GM19239 (cell line): ENCODE measurements around the gene CAMK2A.
"Not testable (repeated sequence)": the region's sequence is repeated elsewhere in the genome, so short reads cannot be mapped to it uniquely, and the experiment has no call there.

ENCODE experiments used
- DNase-seq: peaks from one replicate; pipeline ENCODE4 v3.0.0; 2011; ENCODE audit warnings: low spot score; ENCODE audit not compliant: insufficient read length
- FAIRE-seq: peaks from 2 replicates; lab custom pipeline; 2011; peaks lifted over from hg19 to GRCh38; lab: Jason Lieb, UNC

Gene CAMK2A

DNA sequence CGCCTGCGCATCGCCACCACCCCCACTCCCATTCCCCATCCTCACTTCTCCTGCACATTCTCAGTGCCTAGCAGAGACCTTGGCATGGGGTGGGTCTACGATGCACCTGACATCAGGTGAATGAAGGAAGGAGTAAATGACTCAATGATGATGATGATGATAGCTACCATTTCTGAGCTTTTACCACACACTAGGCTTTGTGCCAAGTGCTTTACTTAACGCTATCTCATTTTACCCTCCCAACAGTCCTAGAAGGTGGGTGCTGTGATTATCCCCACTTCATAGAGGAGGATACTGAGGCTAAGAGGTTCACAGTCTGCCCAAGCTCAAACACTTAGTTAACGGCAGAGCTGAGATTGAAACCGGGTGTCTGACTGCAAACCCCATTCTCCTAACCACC, 27.1 kb downstream of the CAMK2A start:
- DNase-seq (no peak), FAIRE-seq (no peak)

DNA sequence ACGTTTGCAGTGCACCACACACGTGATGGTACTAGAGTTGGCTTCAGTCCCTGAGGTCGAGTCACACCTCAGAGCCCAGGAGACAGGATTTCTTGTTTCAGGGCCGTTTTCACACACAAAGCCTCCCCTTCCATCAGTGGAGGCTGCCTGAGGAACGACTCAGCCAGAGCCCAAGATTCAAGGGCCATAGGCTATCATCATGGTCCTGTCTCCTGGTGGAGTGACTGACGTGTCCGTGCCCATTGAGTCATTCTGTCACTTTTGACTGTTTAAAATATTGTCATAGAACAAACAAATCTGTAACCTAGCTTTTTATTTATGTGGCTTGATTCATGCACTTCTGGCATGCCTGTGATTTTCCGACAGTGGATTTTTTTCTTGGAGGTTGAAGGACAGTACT, 28.3 kb downstream of the CAMK2A start:
- DNase-seq (no peak), FAIRE-seq (no peak)

DNA sequence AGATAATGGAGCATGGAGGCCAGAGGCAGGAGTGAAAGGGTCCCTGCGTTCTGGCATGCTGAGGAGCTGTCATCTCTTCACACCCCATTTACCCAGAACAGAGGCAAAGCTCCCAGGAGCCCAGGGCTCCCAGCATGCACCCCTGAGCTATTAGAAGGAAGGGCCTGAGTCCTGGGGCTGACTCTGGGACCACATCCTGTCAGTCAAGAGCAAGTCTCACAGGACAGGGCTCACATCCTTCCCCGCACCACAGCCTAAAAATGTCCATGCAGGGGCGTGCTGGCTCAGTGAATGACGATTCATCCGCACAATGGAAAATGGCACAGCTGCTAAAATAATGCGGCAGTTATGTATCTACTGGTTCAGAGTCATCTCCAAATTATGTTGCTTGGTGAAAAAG, 31.4 kb downstream of the CAMK2A start:
- DNase-seq, result peak; percentile 21
- FAIRE-seq, result no peak

DNA sequence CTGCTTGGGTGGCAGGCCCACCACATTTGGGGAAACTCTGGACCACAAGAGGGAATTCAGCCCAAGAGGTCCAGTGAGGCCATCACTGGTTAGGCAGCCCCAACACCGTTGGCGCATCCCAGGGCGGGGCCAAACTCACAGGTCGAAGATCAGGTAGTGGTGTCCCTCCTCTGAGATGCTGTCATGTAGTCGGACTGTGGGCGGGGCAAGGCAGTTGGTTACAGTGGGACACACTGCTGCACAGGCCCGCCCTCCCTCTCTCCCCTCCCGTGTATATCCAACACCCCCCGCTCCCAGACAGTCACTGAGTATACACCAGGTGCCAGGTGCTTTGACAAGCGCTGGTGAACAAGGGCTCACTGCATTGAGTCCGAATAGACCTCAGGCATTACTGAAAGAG, 32.1 kb downstream of the CAMK2A start:
- FAIRE-seq, result no peak
- DNase-seq, result no peak

DNA sequence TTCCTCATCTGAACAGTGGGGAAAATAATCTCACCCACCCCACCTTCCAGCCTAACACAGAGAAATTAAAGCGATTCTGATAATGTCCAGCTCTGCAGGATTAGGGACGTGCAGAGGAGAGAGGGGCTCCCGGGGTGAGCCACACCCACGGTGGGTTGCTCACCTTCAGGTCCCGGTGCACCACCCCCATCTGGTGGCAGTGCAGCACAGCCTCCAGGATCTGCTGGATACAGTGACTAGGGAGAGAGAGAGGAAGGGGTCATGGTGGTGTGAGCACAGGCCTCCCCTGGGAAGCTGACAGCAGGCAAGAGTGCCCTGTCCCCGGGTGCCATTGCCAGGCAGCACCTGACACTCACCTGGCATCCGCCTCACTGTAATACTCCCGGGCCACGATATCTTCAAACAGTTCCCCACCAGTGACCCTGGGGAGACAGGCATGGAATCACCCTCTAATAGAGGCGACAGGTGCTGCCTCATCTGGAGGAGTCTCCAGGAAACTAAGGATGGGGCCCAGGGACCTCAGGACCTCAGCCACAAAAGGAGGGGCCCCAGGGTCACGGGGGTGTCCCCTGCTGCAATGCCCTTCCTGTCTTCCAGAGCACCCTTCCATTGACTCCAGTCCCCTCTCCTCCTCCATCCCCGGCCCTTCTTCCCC, 33.0 kb downstream of the CAMK2A start:
- DNase-seq (no peak), FAIRE-seq (no peak)

DNA sequence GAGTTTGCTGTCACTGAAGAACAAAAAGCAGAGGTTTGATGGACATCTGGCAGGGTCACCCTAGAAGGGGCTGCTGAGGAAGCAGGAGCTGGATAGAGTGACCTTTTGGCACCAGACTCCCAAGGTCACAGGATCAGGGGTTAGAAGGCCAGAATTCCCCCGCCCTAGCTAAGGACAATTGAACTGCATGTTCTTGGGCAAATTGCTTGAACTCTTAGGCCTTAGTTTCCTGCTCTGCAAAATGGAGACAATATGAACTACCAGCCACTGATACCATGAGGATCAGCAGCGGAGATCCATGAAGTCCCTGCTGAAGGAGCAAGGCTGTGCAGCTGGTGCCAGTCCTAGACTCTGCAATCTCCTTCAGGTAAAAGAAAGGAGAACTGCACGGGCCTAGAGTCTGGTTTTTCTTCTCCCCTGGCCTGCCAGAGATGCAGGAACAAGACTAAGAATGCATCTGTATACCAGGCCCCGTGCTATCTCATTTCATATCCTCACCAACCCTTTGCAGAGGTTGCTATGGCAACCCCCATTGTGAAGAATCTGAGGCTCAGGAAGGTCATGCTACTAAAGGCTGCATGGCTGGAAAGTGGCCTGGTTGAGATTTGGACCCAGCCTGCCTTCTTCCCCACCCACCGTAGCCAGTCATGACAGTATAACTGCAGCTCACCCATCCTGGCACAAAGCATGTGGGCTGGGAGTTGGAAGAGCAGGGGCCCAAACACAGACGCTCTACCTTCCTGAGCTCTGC, 33.7 kb downstream of the CAMK2A start:
- FAIRE-seq, result no peak
- no peak for DNase-seq

DNA sequence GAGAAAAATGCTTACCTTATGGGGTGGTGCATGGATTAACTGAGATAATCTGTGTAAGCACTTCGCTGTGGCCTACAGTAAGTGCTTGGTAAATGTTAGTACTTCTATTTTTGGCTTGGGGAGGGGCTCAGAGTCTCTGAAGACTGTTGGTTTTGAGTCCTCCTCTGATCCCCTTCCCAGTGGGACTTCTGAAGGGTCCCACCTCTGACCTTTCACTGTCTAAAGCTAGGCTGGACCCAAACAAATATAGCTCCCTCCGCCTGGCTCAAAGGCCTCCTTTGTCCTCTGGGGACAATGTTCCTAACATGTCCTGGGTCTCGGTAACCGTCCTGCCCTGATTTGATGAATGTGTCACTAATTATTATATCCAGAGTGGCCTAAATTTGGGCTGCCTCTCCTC, 34.8 kb downstream of the CAMK2A start:
- FAIRE-seq, result no peak

DNA sequence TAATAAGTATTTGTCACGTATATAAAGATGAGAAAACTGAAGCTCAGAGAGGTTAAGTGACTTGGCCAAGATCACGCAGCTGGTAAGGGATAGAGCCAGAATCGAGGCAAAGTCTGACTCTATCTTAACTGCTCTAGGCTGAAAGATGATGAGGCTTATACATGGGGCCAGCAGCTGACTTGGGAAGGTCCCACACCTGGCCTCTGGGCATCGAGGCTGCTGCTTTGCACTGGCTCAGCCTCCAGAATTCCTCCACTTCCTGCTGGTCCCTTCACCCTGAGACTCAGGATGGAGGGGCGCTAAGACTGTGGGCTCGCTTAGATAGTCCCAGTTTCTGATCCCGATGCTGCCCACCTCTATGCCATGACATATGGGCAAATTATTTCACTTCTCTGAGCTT, 35.2 kb downstream of the CAMK2A start:
- FAIRE-seq (no peak), DNase-seq (no peak)

More for the DNA sequence above, 34.8 kb downstream of the CAMK2A start:
- DNase-seq, result no peak

DNA sequence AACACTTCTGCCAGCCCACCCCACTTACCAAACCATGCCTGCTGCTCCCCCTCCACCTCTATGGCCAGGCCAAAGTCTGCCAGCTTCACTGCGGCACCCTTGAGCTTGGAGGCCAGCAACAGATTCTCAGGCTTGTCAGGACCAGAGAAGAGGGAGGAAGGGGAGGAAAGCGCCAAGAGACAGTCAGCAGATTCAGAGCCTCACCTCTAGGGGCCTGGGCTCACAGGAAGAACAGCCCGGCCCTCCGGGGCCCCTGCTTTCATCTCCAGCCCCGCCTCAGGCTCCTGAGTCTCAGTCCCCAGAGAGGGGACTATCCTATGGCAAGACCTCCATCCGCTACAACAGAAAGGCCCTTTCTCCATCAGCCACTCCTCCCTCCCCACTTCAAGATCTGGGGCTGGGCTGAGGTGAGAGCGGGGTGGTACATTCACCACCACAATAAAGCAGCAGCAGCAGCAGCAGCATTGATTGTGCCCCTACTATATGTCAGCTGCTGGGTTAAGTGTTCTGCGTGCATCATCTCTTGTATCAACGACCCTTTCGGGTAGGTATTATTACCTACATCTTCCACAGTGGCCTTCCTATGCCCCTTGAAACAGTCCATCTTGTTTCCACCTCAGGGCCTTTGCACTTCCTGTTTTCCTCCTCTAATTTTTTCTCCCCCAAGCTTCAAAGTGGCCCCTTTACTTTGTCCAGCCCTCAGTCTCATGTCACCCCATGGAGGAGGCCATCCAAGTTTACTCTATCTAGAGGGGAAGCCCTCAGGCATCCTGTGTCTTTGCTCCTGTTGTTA, 36.0 kb downstream of the CAMK2A start:
- FAIRE-seq (no peak), DNase-seq (no peak)

DNA sequence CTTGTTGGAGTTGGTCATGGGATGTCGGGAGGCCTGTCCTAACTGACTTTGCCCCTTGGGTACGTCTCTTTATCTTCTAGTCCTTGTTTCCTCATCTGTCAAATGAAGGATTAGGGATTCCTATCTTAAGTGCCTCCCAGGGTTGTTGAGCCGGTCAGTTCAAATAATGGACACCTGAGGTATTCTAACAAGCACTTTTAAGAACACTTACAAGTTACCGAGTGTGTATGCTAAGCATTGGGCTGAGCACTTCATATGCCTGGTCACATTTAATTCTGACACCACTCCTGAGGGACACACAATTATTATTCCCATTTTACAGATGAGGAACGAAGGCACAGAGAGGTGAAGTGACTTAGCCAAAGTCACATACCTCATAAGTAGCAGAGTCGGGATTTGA, 37.1 kb downstream of the CAMK2A start:
- DNase-seq, result no peak
- no peak for FAIRE-seq

DNA sequence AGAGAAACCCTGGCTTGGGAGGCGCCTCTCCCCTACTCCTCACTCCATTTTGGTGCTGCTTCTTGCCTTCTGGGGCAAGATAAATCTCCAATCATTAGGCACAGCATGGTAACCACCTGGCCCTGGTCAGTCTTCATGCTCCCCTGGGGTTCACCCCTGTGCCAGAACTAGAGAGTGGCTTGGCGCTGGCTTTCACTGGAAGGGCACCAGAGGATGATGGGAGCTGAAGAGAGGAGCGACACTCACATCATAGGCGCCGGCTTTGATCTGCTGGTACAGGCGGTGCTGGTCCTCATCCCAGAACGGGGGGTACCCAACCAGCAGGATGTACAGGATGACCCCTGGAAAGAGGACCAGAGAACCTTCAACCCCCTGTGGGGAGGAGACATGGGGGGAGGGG, 38.1 kb downstream of the CAMK2A start:
- FAIRE-seq, result no peak
- no peak for DNase-seq

DNA sequence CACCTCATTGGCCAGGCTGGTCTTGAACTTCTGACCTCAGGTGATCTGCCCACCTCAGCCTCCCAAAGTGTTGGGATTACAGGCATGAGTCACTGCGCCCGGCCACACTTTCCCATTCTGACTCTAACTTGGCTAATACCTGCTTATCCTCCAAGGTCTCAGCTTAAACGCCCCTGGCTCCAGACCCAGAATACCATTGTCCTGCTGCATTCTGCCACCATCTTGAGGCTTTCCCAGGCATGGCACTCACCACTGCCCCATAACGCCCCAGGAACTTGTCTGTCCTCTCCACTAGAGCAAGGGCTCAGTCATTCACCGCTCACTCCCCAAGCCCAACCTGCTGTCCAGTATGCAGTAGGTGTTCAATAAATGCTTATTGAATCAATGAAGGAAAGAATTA, 39.8 kb downstream of the CAMK2A start:
- FAIRE-seq (no peak), DNase-seq (no peak)

DNA sequence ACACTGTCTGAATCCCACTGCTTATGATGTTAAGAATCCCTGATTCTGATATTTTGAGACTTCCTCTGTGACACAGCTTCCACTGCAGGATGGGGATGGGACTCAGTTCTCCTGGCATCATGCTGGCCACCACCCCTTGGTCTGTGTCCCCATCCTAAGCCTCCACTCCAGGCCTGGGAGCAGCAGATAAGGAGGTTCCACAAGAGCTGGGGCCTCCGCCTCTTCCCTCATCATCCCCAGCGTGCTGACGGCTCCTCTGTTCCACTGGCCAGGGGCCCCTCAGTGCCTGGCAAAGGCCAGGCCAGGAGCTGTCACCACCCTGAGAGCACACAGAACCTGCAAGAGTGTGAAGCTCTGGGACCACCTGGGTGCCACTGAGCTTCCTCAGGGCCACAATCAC, 40.6 kb downstream of the CAMK2A start:
- DNase-seq, result no peak
- FAIRE-seq, result no peak

DNA sequence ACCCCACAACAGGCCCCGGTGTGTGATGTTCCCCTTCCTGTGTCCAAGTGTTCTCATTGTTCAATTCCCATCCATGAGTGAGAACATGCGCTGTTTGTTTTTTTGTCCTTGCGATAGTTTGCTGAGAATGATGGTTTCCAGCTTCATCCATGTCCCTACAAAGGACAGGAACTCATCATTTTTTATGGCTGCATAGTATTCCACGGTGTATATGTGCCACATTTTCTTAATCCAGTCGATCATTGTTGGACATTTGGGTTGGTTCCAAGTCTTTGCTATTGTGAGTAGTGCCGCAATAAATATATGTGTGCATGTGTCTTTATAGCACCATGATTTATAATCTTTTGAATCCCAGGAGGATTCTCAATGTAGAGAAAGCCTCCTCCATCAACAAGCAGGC, 41.1 kb downstream of the CAMK2A start:
- FAIRE-seq, DNase-seq: not testable (repeated sequence)

DNA sequence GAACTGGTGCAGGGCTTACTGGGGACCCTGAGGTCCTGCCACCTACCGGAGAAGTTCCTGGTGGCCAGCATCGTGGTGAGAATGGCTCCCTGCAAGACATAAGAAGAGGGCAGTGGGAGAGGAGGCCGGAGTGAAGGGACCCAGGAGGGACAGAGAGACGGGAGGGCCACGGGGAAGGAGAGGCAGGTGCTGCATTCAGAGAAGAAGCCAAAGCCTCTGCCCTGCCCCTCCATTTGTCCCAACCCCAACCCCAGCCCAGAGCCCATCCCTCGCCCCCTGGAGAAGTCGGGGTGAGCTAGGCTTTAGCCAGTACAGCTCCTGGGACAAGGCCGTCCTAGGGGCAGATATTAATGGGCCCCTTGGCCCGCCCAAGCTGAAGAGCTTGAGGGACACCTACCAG, 41.8 kb downstream of the CAMK2A start:
- FAIRE-seq (no peak), DNase-seq (no peak)

DNA sequence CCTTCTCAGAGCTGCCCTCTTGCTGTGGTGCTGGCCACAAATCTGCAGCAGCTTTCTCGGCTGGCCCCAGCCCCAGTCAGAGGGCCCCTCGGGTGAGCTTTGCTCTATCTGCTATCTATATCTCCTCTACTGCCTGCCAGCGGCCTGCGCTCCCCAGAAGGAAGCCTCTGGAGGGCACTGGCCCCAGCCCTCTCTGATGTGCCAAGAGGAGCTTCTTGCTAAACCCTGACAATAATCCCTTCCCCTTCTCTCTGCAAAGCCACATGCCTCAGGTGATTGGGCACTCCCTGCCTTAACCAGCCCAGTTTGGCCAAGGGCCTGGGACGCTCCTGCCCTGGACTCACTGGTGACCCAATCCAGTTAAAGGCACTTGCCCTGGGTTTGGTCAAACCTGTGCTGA, 42.7 kb downstream of the CAMK2A start:
- DNase-seq (no peak), FAIRE-seq (no peak)

DNA sequence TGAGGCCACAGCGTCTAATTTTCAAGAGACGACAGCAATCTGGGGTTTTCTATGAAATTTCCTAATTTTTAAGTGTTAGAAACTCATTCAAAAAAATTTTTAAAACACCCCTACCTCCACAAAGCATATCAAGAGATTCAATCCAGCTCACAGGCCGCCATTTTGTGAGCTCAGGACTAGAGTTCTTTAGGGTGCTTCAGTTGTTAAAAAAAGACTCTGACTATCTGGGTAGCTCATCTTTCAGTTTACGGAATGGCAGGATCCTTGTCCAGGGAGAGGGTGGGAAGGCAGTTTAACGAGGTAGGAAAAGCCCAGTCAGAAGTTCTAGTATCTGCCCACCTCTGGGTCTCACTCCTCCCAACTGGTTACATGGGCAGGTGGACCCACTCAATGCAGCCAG, 43.1 kb downstream of the CAMK2A start:
- no peak for DNase-seq
- FAIRE-seq, result no peak

DNA sequence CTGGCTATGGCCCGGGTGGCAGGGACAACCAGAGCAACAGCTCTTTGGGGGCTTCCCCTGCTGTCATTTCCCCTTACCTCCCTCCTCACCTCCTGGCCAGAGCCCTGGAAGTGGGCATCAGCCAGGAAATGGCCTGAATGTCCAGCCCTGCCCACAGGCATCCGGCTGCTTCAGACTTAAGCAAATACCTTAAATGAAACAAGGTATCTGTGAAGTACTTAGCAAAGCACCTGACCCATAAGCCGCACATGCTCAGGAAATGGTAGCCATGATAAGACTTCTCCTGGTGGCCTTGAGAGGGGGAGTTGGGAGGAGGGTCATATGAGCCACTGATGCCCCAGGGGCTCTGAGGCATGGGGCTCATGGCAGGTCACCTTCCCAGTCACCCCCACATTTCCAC, 43.8 kb downstream of the CAMK2A start:
- FAIRE-seq, result no peak
- no peak for DNase-seq

DNA sequence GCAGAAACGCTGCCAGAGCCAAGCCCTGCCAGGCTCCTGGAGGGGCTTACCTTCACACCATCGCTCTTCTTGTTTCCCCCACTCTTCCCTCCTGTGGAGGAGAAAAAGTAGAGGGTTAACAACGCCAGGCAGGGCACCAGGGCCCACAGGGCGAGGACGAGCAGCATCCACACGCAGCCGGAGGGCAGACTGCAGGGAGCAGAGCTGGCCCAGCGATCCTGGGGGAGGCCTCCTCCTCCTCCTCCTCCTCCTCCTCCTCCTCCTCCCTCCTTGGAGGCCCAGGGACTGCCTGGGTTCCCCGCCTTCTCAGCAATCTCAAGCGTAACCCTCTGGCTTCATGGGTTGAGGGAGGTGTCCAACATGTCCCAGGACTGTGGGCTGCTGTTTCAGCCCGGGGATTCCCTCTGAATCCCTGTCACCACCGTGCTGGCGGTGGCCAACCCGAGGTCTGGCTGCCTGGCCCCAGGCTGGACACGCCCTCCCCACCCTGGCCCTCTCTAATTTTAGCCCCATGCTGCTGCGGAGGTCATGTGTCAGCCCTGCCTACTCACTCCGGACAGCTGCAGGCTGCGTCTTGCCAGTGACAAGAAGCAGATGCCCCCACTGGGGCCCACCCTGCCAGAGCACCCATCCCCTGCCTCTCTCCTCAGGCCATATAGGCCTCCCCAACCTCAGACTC, 44.3 kb downstream of the CAMK2A start:
- DNase-seq, result no peak

DNA sequence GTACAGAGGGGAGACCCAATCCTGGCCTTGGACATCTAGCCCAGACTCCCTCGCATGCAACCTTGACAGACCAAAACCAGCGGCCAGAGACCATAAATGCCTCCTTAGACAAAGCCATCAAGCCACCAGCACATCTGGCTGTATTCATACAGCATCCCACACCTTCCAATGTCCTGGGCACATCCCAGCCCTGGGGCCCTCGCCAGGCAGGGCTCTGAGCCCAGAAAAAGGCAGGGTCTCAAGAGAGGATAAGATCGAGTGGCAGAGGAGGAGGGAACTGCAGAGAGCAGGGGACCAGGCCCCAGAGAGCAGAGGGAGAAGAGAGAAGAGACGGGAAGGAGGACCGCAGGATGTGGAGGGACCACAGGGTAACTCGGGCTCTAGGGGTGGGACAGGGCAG, 45.4 kb downstream of the CAMK2A start:
- FAIRE-seq, result no peak
- DNase-seq, result no peak

More for the DNA sequence above, 44.3 kb downstream of the CAMK2A start:
- FAIRE-seq, result no peak

DNA sequence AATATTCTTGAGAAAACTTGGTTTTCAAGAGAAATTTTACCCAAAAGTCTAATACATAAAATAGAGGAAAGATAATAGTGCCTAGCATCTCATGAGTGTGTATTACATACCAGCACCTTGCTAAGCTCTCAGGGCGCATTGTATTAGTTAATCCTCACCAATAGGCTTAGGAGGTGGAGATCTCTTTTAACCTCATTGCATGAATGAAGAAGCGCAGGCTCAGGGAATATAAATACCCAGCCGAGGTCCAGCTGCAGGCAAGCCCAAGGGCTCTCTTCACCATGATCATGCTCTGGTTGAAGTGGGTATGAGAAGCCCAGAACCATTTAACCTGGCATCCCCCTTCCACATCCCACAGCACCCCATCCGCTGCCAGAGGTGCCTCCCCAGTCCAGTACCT, 46.0 kb downstream of the CAMK2A start:
- DNase-seq (no peak), FAIRE-seq (no peak)
